Neural progenitor cell (in vitro differentiated cells): ENCODE data around the gene ATF4. TPM values are rescaled to one million over a fixed set of nuclear protein-coding genes. Genes with fewer than 3 reads are reported as not detected.
A peak's percentile ranks its signal among the peaks of the same experiment; 100 is the strongest.

ENCODE experiments used
- DNase-seq: peaks from one replicate; pipeline ENCODE4 v3.0.0-alpha.2; 2016; ENCODE audit warnings: low spot score
- H2AFZ ChIP-seq: fragments of 200-600 bp; sonication (generic); replicated peaks from 2 replicates; pipeline ENCODE4 v1.6.1; 2016; ENCODE audit warnings: antibody characterized with exemption
- H3F3A ChIP-seq: fragments of 200-600 bp; sonication (generic); 2 replicates; pipeline ENCODE4 v1.6.1; 2016; ENCODE audit warnings: antibody characterized with exemption, low read depth
- H3K27ac ChIP-seq: fragments of 200-600 bp; sonication (generic); 2 replicates; pipeline ENCODE4 v1.5.1; 2016; ENCODE audit warnings: mild to moderate bottlenecking
- H3K27me3 ChIP-seq: fragments of 200-600 bp; sonication (generic); 2 replicates; pipeline ENCODE4 v1.6.1; 2016; ENCODE audit warnings: mild to moderate bottlenecking, moderate library complexity
- H3K36me3 ChIP-seq: fragments of 200-600 bp; sonication (generic); 2 replicates; pipeline ENCODE4 v1.5.1; 2016
- H3K4me1 ChIP-seq: fragments of 200-600 bp; sonication (generic); 2 replicates; pipeline ENCODE4 v1.6.1; 2016; ENCODE audit warnings: mixed run types
- H3K4me2 ChIP-seq: fragments of 200-600 bp; sonication (generic); 2 replicates; pipeline ENCODE4 v1.6.1; 2016
- H3K4me3 ChIP-seq: fragments of 200-600 bp; sonication (generic); 2 replicates; pipeline ENCODE4 v1.5.1; 2016
- H3K79me2 ChIP-seq: fragments of 200-600 bp; sonication (generic); 2 replicates; pipeline ENCODE4 v1.6.1; 2016; ENCODE audit warnings: low read depth
- H3K9ac ChIP-seq: fragments of 200-600 bp; sonication (generic); 2 replicates; pipeline ENCODE4 v1.6.1; 2016
- H3K9me3 ChIP-seq: fragments of 200-600 bp; sonication (generic); 2 replicates; pipeline ENCODE4 v1.5.1; 2016; ENCODE audit warnings: low read depth
- H4K20me1 ChIP-seq: fragments of 200-600 bp; sonication (generic); 2 replicates; pipeline ENCODE4 v1.6.1; 2016; ENCODE audit warnings: low read depth
- H3K27ac Mint-ChIP-seq: 3 replicates; pipeline ENCODE4 v1.8.0; 2021; ENCODE audit warnings: mixed read lengths
- H3K27me3 Mint-ChIP-seq: 2 replicates; pipeline ENCODE4 v1.8.0; 2022; ENCODE audit warnings: low read depth, mild to moderate bottlenecking, inconsistent platforms, moderate library complexity, mixed read lengths; ENCODE audit not compliant: insufficient read depth
- H3K36me3 Mint-ChIP-seq: 3 replicates; pipeline ENCODE4 v1.8.0; 2021; ENCODE audit warnings: mixed read lengths
- H3K4me1 Mint-ChIP-seq: 3 replicates; pipeline ENCODE4 v1.8.0; 2021; ENCODE audit warnings: mixed read lengths
- H3K4me3 Mint-ChIP-seq: 3 replicates; pipeline ENCODE4 v1.8.0; 2021; ENCODE audit warnings: mild to moderate bottlenecking, moderate library complexity, mixed read lengths
- H3K9me3 Mint-ChIP-seq: 3 replicates; pipeline ENCODE4 v1.8.0; 2020; ENCODE audit warnings: mixed read lengths
- CTCF ChIP-seq: fragments of 200-600 bp; sonication (generic); IDR thresholded peaks from 2 replicates; pipeline ENCODE4 v1.5.1; 2017; ENCODE audit warnings: antibody characterized with exemption, mild to moderate bottlenecking
- EZH2 ChIP-seq: fragments of 200-600 bp; sonication (generic); IDR thresholded peaks from 2 replicates; pipeline ENCODE4 v1.6.1; 2017; ENCODE audit warnings: antibody characterized with exemption, mild to moderate bottlenecking, moderate library complexity
- EZH2phosphoT487 ChIP-seq: fragments of 200-600 bp; sonication (generic); IDR thresholded peaks from 2 replicates; pipeline ENCODE4 v1.6.1; 2017; ENCODE audit warnings: antibody characterized with exemption
- total RNA-seq: library from RNA; depleted of rRNA; stranded (reverse); fragments of >200 nt; gene quantifications from 2 replicates; pipeline ENCODE4 v1.2.3, GENCODE V29; 2015; ENCODE audit warnings: low replicate concordance

The ATF4 gene
- total RNA-seq, 1 donor from 2014 or later: 189 TPM

GRCh38 chr22:39562839-39563489 is 42.6 kb downstream of the ATF4 start:
- peaks cover 30% of the 10 kb centered on the region for H3K27me3 Mint-ChIP-seq
- Histone ChIP-seq H3K4me1 (peaks cover 3% of the 10 kb centered on the region), H3K27ac (no peak overlapping the region), H3K4me2 (no peak overlapping the region), H3K36me3 (no peaks in the 10 kb centered on the region), H3K9ac (no peak overlapping the region), H4K20me1 (peaks cover 14% of the 10 kb centered on the region), H3K4me3 (no peak overlapping the region), H3K27me3 (peaks cover 54% of the 10 kb centered on the region), H3K79me2 (no peaks in the 10 kb centered on the region), H3K9me3 (no peaks in the 10 kb centered on the region), H2AFZ (no peak overlapping the region), H3F3A (peaks cover 9% of the 10 kb centered on the region)
- H3K9me3 Mint-ChIP-seq: no peaks in the 10 kb centered on the region
- no peak for DNase-seq
- no peak overlapping the region for H3K4me3 Mint-ChIP-seq
- no peak overlapping the region for H3K27ac Mint-ChIP-seq
- TF ChIP-seq EZH2phosphoT487 (no peak), EZH2 (no peak), CTCF (no peak)
- peaks cover 4% of the 10 kb centered on the region for H3K4me1 Mint-ChIP-seq
- no peaks in the 10 kb centered on the region for H3K36me3 Mint-ChIP-seq

GRCh38 chr22:39563571-39564428 is 43.4 kb downstream of the ATF4 start:
- H3K4me3 Mint-ChIP-seq: no peak overlapping the region
- H3K27ac Mint-ChIP-seq: no peak overlapping the region
- no peaks in the 10 kb centered on the region for H3K36me3 ChIP-seq
- no peaks in the 10 kb centered on the region for H3K79me2 ChIP-seq
- no peak overlapping the region for H3K4me2 ChIP-seq
- H3K4me1 ChIP-seq: no peaks in the 10 kb centered on the region
- peaks cover 26% of the 10 kb centered on the region for H3K27me3 Mint-ChIP-seq
- H3K27ac ChIP-seq: no peak overlapping the region
- no peak overlapping the region for H3K9ac ChIP-seq
- H3K9me3 ChIP-seq: no peaks in the 10 kb centered on the region
- peaks cover 45% of the 10 kb centered on the region for H3K27me3 ChIP-seq
- peaks cover 9% of the 10 kb centered on the region for H3F3A ChIP-seq
- no peak overlapping the region for H3K4me3 ChIP-seq
- H3K9me3 Mint-ChIP-seq: no peaks in the 10 kb centered on the region
- H3K4me1 Mint-ChIP-seq: peaks cover 2% of the 10 kb centered on the region
- H3K36me3 Mint-ChIP-seq: no peaks in the 10 kb centered on the region
- no peak overlapping the region for H2AFZ ChIP-seq
- no peak for DNase-seq
- peaks cover 7% of the 10 kb centered on the region for H4K20me1 ChIP-seq
- no peak for TF ChIP-seq EZH2phosphoT487

GRCh38 chr22:39565414-39565944 is 45.1 kb downstream of the ATF4 start:
- Histone ChIP-seq H3K4me2 (no peak overlapping the region), H2AFZ (no peak overlapping the region), H3K4me1 (no peaks in the 10 kb centered on the region), H3F3A (peaks cover 9% of the 10 kb centered on the region), H3K79me2 (no peaks in the 10 kb centered on the region), H3K9ac (no peak overlapping the region), H3K9me3 (no peaks in the 10 kb centered on the region), H3K36me3 (no peaks in the 10 kb centered on the region), H3K27me3 (peaks cover 28% of the 10 kb centered on the region), H4K20me1 (no peaks in the 10 kb centered on the region), H3K27ac (no peak overlapping the region), H3K4me3 (no peak overlapping the region)
- no peak for DNase-seq
- no peaks in the 10 kb centered on the region for H3K9me3 Mint-ChIP-seq
- peaks cover 2% of the 10 kb centered on the region for H3K4me1 Mint-ChIP-seq
- TF ChIP-seq EZH2 (no peak), EZH2phosphoT487 (no peak)
- H3K27ac Mint-ChIP-seq: no peak overlapping the region
- H3K27me3 Mint-ChIP-seq: peaks cover 16% of the 10 kb centered on the region
- H3K4me3 Mint-ChIP-seq: peak overlapping the region; percentile 12
- H3K36me3 Mint-ChIP-seq: no peaks in the 10 kb centered on the region

- H3K27ac Mint-ChIP-seq: no peak overlapping the region
- no peak overlapping the region for H3K4me3 ChIP-seq
- H3K79me2 ChIP-seq: no peaks in the 10 kb centered on the region
Observed at GRCh38 chr22:39567135-39567946, 47.0 kb downstream of the ATF4 start.

More at GRCh38 chr22:39567135-39567946, 47.0 kb downstream of the ATF4 start:
- H3K27me3 ChIP-seq: peaks cover 10% of the 10 kb centered on the region
- H2AFZ ChIP-seq: no peak overlapping the region
- no peaks in the 10 kb centered on the region for H3K9me3 ChIP-seq
- Mint-ChIP-seq H3K36me3 (no peaks in the 10 kb centered on the region), H3K27me3 (peaks cover 9% of the 10 kb centered on the region), H3K4me1 (no peaks in the 10 kb centered on the region), H3K4me3 (no peak overlapping the region), H3K9me3 (no peaks in the 10 kb centered on the region)
- no peaks in the 10 kb centered on the region for H3K4me1 ChIP-seq
- DNase-seq: no peak
- no peak overlapping the region for H3K27ac ChIP-seq
- TF ChIP-seq EZH2 (no peak), CTCF (no peak)
- H4K20me1 ChIP-seq: no peaks in the 10 kb centered on the region
- H3K4me2 ChIP-seq: no peak overlapping the region
- no peaks in the 10 kb centered on the region for H3K36me3 ChIP-seq
- H3F3A ChIP-seq: peaks cover 9% of the 10 kb centered on the region
- no peak overlapping the region for H3K9ac ChIP-seq
